T follicular helper cell (primary cell): Measurements from ENCODE around the gene RYR2.
"Not testable (repeated sequence)": the region's sequence is repeated elsewhere in the genome, so short reads cannot be mapped to it uniquely, and the experiment has no call there.

Experiments
- DNase-seq: peaks from one replicate; pipeline ENCODE4 v3.0.0-alpha.2; 2020; ENCODE audit warnings: low read depth

RYR2 gene

DNA sequence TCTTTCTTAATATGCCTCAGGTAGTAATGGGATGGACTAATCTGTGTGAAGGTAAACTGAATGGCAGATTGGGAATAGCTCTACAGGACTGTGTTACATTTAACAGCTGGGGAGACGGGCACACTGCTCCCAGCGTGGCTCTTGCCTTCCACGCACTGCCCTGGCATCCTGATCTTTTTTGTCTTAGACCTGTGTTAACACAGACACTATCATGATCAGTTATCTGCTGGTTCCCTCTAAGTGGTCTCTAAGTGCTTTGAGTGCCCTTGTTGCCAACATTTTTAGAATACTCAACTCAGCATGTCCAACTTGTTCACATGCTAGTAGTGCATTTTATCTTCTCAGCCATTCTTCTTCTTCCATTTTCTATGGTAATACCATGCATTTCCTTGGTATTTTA lies 208.1 kb downstream of the RYR2 start:
- DNase-seq, result no peak

DNA sequence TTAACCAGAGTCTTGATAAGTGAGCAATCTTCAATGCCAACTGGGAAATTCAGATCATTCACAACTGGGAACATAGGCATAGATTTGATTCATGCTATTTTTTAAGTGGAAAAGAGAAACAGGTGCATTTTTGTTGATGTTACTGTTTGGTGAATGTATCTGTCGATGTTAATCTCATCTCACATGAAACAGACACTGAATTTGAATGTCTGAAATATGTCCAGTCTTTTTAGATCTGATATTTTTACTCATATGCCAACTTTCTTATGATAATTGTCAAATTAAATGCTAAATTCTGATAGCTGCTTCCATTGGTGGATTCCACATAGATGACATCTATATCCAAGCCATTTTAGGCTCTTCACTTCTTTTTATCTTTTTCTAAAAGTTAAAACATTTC lies 213.1 kb downstream of the RYR2 start:
- no peak for DNase-seq

DNA sequence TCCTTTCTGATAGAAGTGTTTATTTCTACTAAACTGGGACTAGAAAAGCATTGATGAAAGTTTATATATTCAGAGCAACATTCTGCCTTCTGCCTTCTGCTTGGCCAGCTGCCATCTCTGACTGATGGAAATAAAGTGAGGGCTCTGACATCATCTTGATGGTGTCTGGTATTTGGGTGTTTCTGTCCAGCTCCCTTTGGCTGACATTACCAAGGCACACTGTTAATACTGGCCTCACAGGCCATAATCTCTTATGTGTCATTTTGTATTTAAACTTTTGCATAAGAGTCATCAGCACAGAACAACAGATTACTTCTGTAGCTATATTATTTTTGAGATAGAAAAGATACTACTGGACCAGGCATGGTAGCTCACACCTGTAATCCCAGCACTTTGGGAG lies 216.9 kb downstream of the RYR2 start:
- no peak for DNase-seq

DNA sequence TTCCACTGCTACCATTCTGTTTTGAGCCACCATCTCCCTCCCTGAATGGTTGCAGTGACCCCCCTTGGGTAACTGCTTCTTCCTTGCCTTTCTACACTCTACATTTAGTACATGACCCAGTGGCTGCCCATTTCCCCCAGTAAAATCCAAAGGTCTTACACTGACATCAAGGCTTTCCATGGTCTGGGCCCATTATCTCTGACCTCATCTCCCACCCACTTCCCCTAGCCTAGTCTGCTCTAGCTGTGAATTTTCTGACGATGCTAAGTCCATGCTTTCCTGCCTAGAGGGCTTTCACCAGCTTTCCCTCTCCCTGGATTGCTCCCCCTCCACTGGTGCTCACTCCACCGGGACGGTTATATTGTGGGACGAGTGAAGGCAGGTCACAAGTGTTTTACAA lies 219.2 kb downstream of the RYR2 start:
- DNase-seq, result no peak

DNA sequence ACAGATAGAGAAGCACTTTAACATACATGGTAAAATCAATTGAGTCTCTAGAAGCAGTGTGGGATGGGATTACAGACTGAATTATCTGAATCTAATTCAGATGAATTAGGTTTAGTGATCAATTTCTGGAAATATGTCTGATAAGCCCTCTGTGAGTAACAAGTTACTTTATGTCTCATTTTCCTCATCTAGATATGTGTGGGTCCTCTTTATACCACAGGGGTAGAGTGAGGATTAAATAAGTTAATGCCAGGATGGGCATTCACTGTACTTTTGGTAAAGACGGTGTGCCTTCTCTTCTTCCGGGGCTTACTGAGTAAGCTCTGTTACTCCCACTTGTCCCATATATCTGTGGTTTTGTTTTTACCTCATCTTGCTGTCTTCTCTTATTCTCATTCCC lies 225.8 kb downstream of the RYR2 start:
- DNase-seq, result no peak

DNA sequence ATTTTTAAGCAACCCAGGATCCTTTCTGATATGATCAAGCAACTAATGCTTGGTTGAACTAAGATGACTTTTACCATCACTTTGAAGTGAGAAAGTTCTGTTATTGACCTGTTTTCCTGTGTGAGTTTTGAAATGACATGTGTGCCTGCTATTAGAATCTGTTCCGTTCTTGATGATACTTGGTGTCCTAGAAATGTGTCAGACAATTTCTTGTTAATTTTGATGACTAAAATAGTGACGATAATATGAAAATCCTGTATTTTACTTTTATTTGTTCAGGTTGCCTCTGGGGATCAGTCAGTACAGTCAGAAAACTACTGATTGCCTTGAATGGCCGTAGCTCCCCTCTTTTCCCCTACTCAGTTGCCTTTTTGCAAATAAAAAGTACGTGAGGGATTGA lies 228.0 kb downstream of the RYR2 start:
- no peak for DNase-seq

DNA sequence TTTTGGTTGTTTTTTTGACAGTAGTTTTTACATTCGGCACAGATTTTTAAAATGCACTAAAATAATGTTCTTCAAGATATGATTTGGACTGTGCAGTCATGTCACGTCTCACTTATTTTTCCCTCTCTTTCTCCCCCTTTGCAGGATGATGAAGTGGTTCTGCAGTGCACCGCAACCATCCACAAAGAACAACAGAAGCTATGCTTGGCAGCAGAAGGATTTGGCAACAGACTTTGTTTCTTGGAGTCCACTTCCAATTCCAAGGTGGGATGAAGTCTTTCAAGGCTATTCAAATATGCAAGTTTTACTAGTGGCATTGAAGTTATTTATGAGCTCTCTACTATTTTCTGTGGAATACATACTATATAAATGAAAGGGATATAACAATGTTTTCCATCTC lies 228.4 kb downstream of the RYR2 start:
- no peak for DNase-seq

DNA sequence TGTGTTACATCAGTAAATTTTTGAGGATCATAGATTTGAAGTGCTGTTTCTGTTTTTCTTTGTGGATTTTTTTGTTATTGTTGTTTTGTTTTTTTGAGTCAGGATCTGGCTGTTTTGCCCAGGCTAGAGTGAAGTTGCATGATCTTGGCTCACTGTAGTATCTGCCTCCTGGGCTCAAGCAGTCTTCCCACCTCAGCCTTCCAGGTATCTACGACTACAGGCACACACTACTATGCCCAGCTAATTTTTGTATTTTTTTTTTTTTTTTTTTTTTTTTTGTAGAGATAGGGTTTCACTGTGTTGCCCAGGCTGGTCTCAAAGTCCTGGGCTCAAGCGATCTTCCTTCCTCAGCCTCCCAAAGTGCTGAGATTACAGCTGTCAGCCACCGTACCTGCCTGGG lies 236.0 kb downstream of the RYR2 start:
- DNase-seq, result not testable (repeated sequence)

DNA sequence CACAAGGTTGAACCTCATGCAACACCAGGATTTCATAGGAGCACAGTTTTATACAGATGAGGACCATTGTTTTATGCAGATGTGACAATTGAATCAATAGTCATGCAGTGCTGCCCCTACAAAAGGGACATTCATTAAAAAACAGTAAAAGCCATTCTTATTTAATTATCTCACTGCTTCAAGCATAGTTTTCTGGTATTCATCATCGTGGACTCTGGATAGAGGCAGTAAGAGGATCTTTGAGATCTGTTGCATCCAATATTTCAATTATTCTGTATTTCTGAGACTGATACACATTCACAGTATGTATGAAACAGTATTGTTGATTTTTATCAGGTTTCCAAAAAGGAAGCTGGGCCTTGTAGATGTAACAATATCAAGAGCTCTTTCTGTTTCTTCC lies 237.6 kb downstream of the RYR2 start:
- DNase-seq, result no peak

DNA sequence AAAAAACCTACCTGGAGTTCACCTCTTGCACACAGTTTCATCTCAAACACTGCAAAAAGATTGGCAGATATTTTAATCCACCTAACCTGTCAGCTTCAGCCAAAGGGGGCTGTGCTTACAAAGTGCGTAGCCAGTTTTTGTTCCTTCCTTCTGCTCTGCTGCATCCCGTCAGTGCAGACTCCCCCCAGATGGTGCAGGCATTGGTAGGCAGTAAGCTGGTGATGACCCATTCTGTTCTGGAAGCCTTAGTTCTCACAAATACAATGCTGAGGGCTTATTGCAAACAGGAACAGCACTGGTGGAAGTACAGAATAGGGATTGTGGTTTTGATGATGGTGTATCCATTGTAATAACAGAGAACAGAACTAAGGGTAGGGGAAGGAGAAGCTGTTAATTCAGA lies 239.5 kb downstream of the RYR2 start:
- DNase-seq, result no peak

DNA sequence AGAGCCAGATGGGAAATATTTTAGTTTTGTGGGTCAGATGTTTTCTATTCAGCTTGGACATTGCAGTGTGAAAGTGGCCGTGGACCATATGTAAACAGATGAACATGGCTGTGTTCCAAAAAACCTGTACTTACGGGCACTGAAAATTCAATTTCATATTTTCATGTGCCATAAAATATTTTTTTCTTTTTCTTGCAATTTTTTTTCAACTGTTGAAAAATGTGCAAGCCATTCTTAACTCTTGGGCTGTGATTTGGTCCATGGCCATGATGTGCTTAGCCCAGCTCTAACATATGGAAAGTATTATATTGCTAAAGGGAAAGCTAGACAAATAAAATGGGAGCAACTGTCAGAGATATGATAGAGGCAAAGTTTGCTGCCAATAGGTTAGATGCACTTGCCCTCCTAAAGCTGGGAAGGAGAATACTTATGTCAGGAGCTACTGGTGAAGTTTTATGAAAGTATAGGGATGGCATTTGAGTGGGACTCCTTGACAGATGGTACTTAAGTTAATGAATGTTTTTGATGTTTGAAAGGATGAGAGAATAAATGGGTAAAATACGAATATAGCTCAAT lies 240.3 kb downstream of the RYR2 start:
- no peak for DNase-seq

DNA sequence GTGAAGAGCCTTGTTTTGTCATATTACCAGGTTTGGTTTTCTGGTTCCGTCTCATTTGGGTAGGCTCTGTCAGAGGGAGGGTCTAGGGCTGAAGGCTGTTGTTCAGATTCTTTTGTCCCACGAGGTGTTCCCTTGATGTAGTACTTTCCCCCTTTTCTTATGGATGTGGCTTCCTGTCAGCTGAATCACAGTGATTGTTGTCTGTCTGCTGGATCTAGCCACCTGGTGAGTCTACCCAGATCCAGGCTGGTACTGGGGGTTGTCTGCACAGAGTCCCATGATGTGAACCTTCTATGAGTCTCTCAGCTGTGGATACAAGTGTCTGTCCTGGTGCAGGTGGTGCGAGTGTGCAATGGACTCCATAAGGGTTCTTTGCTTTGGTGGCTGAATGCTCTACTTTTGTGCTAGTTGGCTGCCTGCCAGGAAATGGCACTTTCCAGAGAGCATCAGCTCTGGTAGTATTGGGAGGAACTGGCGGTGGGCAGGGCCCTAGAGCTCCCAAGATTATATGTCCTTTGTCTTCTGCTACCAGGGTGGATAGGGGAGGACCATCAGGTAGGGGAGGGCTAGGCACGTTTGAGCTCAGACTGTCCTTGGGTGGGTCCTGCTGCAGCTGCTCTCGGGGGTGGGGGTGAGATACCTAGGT lies 246.0 kb downstream of the RYR2 start:
- no peak for DNase-seq

DNA sequence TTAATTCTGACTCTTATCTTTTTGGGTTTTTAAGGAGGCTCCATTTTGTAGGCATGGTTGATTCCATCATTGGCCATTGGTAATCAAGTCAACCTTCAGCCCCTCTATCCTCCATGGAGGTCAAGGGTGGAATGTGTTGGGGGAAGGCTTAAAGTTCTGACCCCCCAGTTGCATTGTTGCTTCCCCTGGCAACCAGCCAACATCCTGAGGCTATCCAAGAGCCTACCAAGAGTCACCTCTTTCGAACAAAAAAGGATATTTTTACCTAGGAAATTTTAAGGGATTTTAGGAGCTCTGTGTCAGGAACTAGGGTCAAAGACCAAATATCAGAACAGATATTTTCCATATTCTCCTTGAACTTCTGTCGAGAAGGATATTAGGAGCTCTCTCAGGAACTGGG lies 251.8 kb downstream of the RYR2 start:
- DNase-seq, result no peak

DNA sequence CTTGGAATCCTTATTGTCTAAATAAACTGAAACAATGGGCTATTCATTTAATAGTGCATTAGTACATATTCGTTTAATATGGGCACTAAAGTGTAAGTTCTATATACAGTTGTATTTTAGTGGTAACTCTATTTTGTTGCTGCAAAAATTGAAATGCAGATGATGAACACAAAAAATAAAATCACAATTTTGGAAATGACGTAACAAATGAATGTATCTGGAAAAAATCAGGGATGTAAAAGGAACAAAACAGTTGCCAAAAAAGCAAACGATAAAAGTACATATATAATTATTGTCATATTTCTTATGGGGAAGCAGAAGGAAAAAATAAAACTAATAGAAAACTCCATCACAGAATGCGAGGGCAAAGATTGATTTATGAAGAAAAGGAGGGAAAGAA lies 254.9 kb downstream of the RYR2 start:
- DNase-seq, result no peak

DNA sequence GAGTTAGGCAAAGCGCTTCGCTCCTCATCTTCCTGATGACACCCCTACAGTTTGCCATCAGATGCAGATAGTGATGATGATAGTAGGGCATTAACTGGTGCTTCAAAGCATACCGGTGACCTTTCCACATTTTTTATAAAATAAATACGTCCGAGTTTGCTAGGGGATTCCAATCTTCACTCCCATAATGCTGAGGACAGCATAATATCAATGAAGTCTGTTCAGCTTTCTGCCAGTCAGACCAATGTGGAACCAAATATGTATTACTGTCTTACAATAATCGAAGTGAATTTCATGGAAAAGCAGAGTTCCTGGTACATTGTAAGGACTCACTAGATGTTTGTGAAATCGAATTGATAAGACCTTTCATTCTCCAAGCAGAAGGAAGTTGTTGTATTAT lies 258.7 kb downstream of the RYR2 start:
- DNase-seq, result no peak

DNA sequence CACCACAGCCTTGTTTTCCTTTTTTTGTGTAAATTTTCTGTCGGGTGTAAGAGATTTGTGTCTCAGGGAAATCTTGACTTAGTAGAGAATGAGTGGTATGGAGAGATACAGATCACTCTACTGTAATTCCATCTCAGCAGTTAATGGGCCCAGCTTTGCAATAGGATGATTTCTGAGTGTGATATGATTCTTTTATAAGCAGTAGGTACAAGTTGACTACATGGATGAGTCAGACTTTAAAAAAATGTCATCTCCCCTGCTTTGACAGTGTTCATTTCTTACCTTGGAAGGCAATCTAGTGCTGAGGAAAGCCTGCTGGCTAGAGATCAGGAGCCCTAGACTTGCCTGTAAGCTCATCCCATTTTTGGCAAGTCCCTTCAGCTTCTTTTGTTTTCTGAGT lies 261.9 kb downstream of the RYR2 start:
- DNase-seq, result no peak

DNA sequence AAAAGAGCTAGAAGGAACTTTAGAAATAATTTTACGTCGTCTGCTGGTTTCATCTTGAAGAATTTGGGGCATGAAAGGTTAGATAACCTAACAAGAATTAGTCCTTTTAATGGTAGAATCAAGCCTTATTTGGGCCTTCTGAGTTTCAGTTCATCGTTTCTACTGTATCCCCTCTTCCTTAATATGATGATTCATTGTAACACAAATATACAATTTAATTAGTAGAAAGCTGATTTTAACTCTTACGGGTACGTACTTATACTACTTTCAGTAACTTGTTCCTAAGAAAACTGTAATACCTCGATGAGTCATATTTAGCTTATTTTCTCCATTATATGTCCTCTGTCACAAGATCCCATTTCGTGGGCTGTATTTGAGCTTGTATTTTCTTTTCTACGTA lies 264.7 kb downstream of the RYR2 start:
- DNase-seq, result no peak

DNA sequence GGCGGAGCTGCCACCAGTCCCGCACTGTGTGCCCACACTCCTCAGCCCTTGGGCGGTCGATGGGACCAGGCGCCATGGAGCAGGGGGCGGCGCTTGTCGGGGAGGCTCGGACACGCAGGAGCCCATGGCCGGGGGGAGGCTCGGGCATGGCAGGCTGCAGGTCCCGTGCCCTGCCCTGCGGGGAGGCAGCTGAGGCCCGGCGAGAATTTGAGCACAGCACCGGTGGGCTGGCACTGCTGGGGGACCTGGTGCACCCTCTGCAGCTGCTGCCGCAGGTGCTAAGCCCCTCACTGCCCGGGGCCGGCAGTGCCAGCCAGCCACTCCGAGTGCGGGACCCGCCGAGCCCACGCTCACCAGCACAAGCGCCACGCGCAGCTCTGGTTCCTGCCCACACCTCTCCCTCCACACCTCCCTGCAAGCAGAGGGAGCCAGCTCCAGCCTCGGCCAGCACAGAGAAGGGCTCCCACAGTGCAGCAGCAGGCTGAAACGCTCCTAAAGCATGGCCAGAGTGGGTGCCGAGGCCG lies 267.7 kb downstream of the RYR2 start:
- DNase-seq, result no peak

DNA sequence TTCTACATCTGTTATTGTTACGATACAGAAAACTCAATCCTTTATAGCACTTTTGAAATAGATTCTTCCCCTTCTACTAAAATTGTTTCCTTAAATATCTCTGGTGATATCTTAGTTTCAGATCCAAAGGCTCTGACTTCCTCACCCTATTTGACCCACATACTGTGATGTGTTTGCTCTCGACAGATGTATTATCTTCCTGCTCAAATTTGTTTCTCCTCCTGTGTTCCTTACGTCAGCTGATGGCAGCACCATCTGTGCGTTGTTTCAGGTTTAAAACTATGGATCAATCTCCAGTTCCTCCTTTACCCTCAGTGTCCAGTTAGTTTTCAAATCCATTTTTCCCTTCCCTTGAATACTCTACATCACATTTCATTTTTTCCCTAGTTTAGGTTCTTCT lies 274.4 kb downstream of the RYR2 start:
- no peak for DNase-seq

DNA sequence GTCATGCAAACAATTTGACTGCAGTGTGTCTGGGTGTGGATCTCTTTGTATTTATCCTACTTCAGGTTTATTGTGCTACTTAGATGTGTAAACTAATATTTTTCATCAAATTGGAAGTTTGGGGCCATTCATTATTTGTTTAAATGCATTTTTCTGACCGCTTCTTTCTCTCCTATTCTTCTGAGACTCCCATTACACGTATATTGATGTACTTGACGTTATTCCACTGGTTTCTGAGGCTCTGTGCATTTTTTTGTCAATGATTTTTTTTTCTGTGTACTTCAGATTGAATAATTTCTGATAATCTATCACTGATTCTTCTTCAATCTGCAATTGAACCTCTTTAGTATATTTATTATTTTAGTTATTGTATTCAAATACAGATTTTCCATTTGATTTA lies 276.8 kb downstream of the RYR2 start:
- no peak for DNase-seq

DNA sequence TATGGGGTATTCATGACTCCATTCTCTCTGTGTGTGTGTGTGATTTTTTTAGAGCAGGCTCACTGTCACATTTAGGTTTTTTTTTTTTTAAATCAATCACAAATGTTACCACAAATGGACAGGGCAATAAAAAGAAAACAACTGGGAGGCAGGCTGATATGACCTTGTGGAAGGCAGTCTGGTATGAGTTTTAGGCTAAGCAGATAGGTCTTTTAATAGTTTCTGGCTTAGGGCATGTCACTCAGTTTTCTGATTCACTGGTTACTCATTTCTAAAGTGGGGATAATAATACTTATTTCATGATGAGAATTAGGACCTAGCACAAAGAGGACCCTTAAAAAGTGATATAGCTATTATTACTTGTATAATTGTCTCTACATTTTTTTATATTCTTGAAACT lies 278.9 kb downstream of the RYR2 start:
- no peak for DNase-seq

DNA sequence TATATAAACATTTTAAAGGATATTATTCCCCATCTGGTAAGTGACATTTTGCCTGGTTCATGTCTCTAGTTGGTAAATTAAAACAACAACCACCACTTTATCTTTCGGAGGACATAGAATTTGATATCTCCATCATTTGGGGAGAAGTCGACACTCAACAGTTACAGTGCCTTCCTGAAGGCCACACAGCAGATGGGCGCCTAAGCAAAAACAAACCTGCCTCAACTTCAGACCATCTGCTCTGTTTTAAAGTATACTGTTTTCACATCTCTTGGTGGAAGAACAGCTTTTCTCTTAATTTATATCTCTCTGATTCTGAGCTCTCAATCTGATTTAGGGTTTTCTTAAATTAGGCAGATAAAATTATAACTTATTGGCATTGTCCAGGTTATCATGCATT lies 282.2 kb downstream of the RYR2 start:
- no peak for DNase-seq

DNA sequence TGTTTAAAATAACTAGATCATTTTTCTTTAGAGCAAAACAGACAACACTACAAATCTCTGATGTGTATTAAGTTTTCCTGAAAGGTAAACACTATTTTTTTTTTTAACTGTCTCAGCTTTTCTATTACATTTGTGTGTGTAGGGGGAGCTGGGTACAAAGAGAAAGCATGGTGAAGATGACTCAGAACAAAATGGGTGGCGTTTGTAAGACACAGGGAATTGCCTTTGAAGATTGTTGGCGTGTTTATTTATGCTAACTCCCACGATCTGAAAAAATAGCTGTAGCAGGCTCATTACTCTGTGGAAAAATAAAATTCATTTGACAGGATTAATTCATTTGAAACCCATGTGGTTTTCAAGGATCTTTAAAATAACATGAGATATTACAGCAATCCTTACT lies 285.1 kb downstream of the RYR2 start:
- no peak for DNase-seq

DNA sequence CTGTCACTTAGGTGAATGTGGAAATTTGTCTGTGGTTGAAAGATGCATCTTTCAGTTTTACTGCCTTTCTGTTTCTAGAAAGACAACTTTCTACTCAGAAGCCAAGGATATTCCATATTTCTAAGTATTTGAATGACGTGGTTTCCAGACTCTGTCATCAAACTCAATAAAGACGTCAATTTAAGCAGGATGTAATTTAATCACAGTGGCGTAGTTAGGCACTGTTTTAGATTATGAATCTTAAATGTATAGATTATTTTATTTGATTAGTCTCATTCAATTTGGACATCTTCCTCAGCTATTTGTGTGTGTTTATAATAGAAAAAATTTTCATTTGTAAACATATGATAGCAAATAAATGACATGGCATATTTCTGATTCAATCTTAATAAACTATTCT lies 298.9 kb downstream of the RYR2 start:
- no peak for DNase-seq
